Muscle layer of colon (tissue), 2 donors: ENCODE results near the gene OR7D4.
"Not testable (repeated sequence)": the region's sequence is repeated elsewhere in the genome, so short reads cannot be mapped to it uniquely, and the experiment has no call there.

Experiments
- H3K27ac ChIP-seq: one replicate; pipeline ENCODE4 v1.7.0; 2013; ENCODE audit warnings: low read depth, mild to moderate bottlenecking, low read length, moderate library complexity
- H3K27me3 ChIP-seq, 2 donors: one replicate each; pipeline ENCODE4 v1.7.0; 2013; ENCODE audit warnings: low read length in 2 of 2, mild to moderate bottlenecking in 2 of 2; ENCODE audit not compliant: insufficient read depth in 2 of 2, control insufficient read depth in 1 of 2
- H3K36me3 ChIP-seq: one replicate; pipeline ENCODE4 v1.7.0; 2013; ENCODE audit warnings: mild to moderate bottlenecking, low read length; ENCODE audit not compliant: insufficient read depth
- H3K4me1 ChIP-seq: one replicate; pipeline ENCODE4 v1.7.0; 2013; ENCODE audit warnings: mild to moderate bottlenecking, low read length; ENCODE audit not compliant: insufficient read depth
- H3K4me3 ChIP-seq, 2 donors: one replicate each; pipeline ENCODE4 v1.7.0; 2013; ENCODE audit warnings: low read length in 2 of 2, low read depth in 1 of 2, mild to moderate bottlenecking in 1 of 2, moderate library complexity in 1 of 2
- H3K9ac ChIP-seq: one replicate; pipeline ENCODE4 v1.7.0; 2013; ENCODE audit warnings: low read length
- H3K9me3 ChIP-seq: one replicate; pipeline ENCODE4 v1.7.0; 2013; ENCODE audit warnings: mild to moderate bottlenecking, low read length
- donor health status: abdominal sarcoma.
- donor health status: Adenocarcinoma of cecum.

Gene OR7D4

GRCh38 chr19:9219489-9219888 lies at the start of gene OR7D4:
OR7D4 (minus strand) TSS chr19:9219589; CDS start chr19:9214837, 4,752 bp downstream.
- no peak within 1 kb of the TSS for H3K4me3 ChIP-seq
- H3K27me3 ChIP-seq = no peaks in the 10 kb centered on the region
- H3K9ac ChIP-seq = no peak within 1 kb of the TSS
- no peaks in the 10 kb centered on the region for H3K9me3 ChIP-seq
- H3K4me1 ChIP-seq = no peaks in the 10 kb centered on the region
- no peak within 1 kb of the TSS for H3K27ac ChIP-seq
- H3K36me3 ChIP-seq = no peaks in the 10 kb centered on the region

GRCh38 chr19:9251236-9251635 lies 31.8 kb upstream of the OR7D4 start:
- H3K36me3 ChIP-seq = no peaks in the 10 kb centered on the region
- no peak overlapping the region for H3K27ac ChIP-seq
- no peak overlapping the region for H3K9ac ChIP-seq
- no peaks in the 10 kb centered on the region for H3K27me3 ChIP-seq
- H3K4me1 ChIP-seq = no peaks in the 10 kb centered on the region
- no peak overlapping the region for H3K4me3 ChIP-seq
- H3K9me3 ChIP-seq = no peaks in the 10 kb centered on the region

DNA sequence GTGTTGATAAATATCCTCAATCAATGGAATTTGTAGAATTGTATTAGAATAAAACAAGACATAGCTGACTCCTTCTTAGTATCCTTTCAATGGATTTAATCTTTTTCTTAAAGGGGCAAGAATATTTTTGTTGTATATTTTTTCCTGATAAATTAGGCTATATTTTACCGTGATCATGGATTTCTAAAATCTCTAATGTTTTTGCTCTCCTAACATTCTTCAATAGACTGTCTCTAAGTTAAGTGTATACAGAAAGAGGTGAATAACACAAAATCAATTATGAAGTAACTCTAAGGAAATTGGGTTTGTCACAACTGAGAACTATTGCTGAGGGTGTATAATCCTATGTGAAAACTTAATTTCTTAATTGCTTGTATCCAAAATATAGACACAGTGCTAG lies 31.2 kb upstream of the OR7D4 start, which contains the start of gene OR7E24:
Gene OR7E24, plus strand, starts transcription at position 301 of the 400 bp plus-strand sequence. CDS start 114 bp downstream, outside the sequence.
- Histone ChIP-seq H3K9me3 (no peaks in the 10 kb centered on the region), H3K4me1 (no peaks in the 10 kb centered on the region), H3K9ac (no peak within 1 kb of the TSS), H3K27me3 (no peaks in the 10 kb centered on the region), H3K27ac (no peak within 1 kb of the TSS), H3K36me3 (no peaks in the 10 kb centered on the region), H3K4me3 (no peak within 1 kb of the TSS)

GRCh38 chr19:9205501-9206113 lies 13.8 kb downstream of the OR7D4 start:
- Histone ChIP-seq H3K27me3 (no peaks in the 10 kb centered on the region), H3K9me3 (no peaks in the 10 kb centered on the region), H3K9ac (no peak overlapping the region), H3K36me3 (no peaks in the 10 kb centered on the region), H3K27ac (no peak overlapping the region), H3K4me1 (no peaks in the 10 kb centered on the region), H3K4me3 (peak overlapping the region; percentile 21 to 45)

- not testable (repeated sequence) for H3K4me3 ChIP-seq, H3K27me3 ChIP-seq, H3K9me3 ChIP-seq, H3K27ac ChIP-seq, H3K4me1 ChIP-seq, H3K9ac ChIP-seq, H3K36me3 ChIP-seq
Observed at GRCh38 chr19:9198044-9198443, 21.3 kb downstream of the OR7D4 start.

DNA sequence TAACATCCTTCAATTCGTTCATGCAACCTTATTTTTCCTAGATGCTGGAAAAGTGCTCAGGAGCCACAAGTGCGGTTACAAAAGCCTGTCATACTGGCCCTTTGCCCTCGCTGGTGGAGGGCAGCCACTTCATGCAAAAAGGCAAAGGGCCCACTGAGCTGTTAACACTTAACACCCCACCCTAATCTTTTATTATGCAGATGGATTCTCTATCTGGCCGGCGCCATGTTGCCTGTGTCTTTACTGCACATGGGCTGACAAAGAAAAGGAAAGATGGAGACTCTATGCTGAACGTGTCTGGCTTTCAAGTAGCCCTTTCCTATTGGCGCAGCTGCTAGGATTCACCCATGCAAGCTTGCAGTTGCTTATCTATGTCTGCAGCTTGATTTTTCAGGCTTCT lies 29.9 kb downstream of the OR7D4 start:
- Histone ChIP-seq H3K4me1 (no peaks in the 10 kb centered on the region), H3K9ac (no peak overlapping the region), H3K36me3 (no peaks in the 10 kb centered on the region), H3K4me3 (no peak overlapping the region), H3K9me3 (no peaks in the 10 kb centered on the region), H3K27ac (no peak overlapping the region), H3K27me3 (peaks cover 0 to 3% of the 10 kb centered on the region in 2 donors)

- H3K4me1 ChIP-seq = no peaks in the 10 kb centered on the region
- no peaks in the 10 kb centered on the region for H3K9me3 ChIP-seq
- H3K4me3 ChIP-seq = no peak overlapping the region
- H3K27me3 ChIP-seq = peaks cover 0 to 3% of the 10 kb centered on the region in 2 donors
- H3K9ac ChIP-seq = no peak overlapping the region
- H3K36me3 ChIP-seq = no peaks in the 10 kb centered on the region
- H3K27ac ChIP-seq = no peak overlapping the region
Observed at GRCh38 chr19:9187191-9187590, 32.2 kb downstream of the OR7D4 start.

DNA sequence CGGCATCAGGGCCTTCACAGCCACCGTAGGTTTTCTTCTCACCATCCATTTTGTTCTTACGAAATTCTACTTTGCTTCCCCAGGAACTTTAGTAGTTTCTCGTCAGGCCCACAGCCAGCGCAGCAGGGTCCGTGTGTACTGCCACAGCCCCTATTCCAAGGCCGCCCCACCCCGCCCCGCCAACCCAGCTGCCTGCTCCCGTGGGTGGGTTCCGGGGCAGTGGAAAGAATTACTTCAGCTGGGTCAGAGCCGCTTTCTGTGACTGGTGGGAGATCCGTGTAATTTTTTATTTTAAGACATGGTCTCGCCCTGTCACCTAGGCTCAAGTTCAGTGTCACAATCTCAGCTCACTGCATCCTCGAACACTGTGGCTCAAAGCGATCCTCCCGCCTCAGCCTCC lies 36.4 kb downstream of the OR7D4 start:
- no peaks in the 10 kb centered on the region for H3K36me3 ChIP-seq
- H3K27me3 ChIP-seq = no peaks in the 10 kb centered on the region
- no peaks in the 10 kb centered on the region for H3K9me3 ChIP-seq
- H3K9ac ChIP-seq = no peak overlapping the region
- no peaks in the 10 kb centered on the region for H3K4me1 ChIP-seq
- no peak overlapping the region for H3K4me3 ChIP-seq
- H3K27ac ChIP-seq = no peak overlapping the region

DNA sequence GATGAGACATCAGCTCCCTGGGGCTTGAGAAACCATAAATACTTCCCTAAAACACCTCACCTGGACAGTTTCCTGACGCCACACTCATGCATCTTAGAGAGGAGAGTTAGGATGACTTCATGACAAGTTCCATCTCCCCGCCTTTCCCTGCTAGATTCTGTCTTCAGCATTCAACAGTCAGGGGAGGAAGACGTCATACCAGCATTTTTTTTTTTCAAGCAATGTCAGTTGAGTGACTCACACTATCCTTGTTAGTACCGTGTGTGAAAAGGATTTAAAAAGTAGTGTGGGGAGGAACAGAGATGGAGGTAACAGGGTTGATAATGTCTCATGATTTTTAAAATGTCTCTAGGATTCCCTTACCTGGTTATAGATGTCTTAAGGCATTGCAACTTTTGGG lies 40.5 kb downstream of the OR7D4 start, which contains the start of gene OR7D2:
Gene OR7D2, plus strand, starts transcription at position 79 of the 400 bp plus-strand sequence. CDS start 6,803 bp downstream, outside the sequence.
- Histone ChIP-seq H3K27ac (no peak within 1 kb of the TSS), H3K9me3 (no peaks in the 10 kb centered on the region), H3K27me3 (no peaks in the 10 kb centered on the region), H3K36me3 (no peaks in the 10 kb centered on the region), H3K4me3 (no peak within 1 kb of the TSS), H3K9ac (no peak within 1 kb of the TSS), H3K4me1 (no peaks in the 10 kb centered on the region)

DNA sequence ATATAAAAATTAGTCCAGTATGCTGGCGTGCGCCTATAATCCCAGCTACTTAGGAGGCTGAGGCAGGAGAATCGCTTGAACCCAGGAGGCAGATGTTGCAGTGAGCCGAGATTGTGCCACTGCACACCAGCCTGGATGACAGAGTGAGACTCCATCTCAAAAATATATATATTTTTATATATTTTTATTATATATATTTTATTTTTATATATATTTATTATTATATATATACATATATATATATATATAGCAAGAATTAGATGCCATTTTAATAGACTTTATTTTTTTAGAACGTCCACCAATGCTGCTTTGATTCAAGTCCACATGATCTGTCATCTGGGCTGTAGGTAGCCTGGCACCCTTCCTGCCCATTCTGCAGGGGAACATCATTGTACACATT lies 44.1 kb downstream of the OR7D4 start:
- no peaks in the 10 kb centered on the region for H3K4me1 ChIP-seq
- H3K9me3 ChIP-seq = no peaks in the 10 kb centered on the region
- H3K36me3 ChIP-seq = no peaks in the 10 kb centered on the region
- H3K9ac ChIP-seq = no peak overlapping the region
- H3K27me3 ChIP-seq = no peaks in the 10 kb centered on the region
- H3K27ac ChIP-seq = no peak overlapping the region
- no peak overlapping the region for H3K4me3 ChIP-seq

DNA sequence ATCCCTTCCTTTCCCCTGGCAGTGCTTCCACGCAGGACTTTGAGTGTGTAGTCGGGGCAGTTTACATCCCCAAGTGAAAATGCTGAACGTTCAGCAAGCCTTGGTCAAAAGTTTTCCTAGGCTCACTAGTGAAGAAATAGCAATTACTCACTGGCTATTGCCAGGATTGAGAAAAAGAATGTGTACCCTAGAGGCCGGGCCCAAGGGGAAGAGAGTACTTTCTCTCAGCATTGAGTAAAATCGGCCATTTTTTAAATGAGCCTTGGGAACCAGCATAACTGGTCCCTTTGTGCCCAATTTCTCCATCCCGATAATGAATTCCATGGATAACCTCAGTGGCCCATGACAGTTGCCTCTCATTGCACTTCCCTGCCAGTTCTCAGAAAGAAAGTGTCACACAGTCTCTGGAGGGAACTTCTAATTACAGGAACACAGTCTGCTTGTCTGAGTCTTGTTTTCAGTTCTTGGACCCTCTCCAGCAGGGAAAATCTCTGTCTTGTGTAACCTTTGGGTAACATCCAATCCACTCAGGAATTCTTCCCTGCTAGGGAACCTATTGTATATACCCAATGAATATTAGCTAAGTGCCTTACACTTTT lies 47.9 kb downstream of the OR7D4 start:
- H3K4me1 ChIP-seq = no peaks in the 10 kb centered on the region
- H3K4me3 ChIP-seq = no peak overlapping the region
- no peak overlapping the region for H3K9ac ChIP-seq
- H3K27me3 ChIP-seq = no peaks in the 10 kb centered on the region
- H3K27ac ChIP-seq = no peak overlapping the region
- H3K9me3 ChIP-seq = no peaks in the 10 kb centered on the region
- no peaks in the 10 kb centered on the region for H3K36me3 ChIP-seq

GRCh38 chr19:9166846-9167245 lies 52.5 kb downstream of the OR7D4 start:
- Histone ChIP-seq H3K9me3 (no peaks in the 10 kb centered on the region), H3K27ac (no peak overlapping the region), H3K27me3 (no peaks in the 10 kb centered on the region), H3K36me3 (peaks cover 14% of the 10 kb centered on the region), H3K4me1 (no peaks in the 10 kb centered on the region), H3K9ac (no peak overlapping the region), H3K4me3 (no peak overlapping the region)
